GM06990 (cell line): ENCODE results near the gene AK8.

Source experiments
- DNase-seq: peaks from one replicate; pipeline ENCODE4 v3.0.0-alpha.2; 2011; ENCODE audit not compliant: insufficient read length; ENCODE audit errors: extremely low read depth
- H3K27me3 ChIP-seq: replicated peaks from 2 replicates; pipeline ENCODE4 v1.6.0; 2011; ENCODE audit warnings: low read length; ENCODE audit not compliant: control insufficient read depth, insufficient read depth
- H3K36me3 ChIP-seq: 2 replicates; pipeline ENCODE4 v1.5.1; 2011; ENCODE audit warnings: low read length; ENCODE audit not compliant: control insufficient read depth, insufficient read depth
- H3K4me3 ChIP-seq: replicated peaks from 2 replicates; pipeline ENCODE4 v1.5.1; 2011; ENCODE audit warnings: low read depth, mild to moderate bottlenecking, control low read depth, low read length
- CTCF ChIP-seq: IDR thresholded peaks from 2 replicates; pipeline ENCODE4 v1.5.1; 2011; ENCODE audit warnings: low read length, control low read depth, mild to moderate bottlenecking, inconsistent platforms; ENCODE audit not compliant: insufficient read depth, poor library complexity, severe bottlenecking

AK8 gene

GRCh38 chr9:132698989-132699388 is 179.1 kb downstream of the AK8 start:
- TF ChIP-seq CTCF, result no peak
- Histone ChIP-seq H3K36me3 (no peaks in the 10 kb centered on the region), H3K27me3 (no peaks in the 10 kb centered on the region), H3K4me3 (no peak overlapping the region)
- DNase-seq, result no peak

GRCh38 chr9:132697230-132697629 is 180.9 kb downstream of the AK8 start:
- DNase-seq, result no peak
- Histone ChIP-seq H3K36me3 (no peaks in the 10 kb centered on the region), H3K27me3 (no peaks in the 10 kb centered on the region), H3K4me3 (no peak overlapping the region)
- no peak for TF ChIP-seq CTCF

- peaks cover 6% of the 10 kb centered on the region for H3K36me3 ChIP-seq
- no peak for TF ChIP-seq CTCF
- no peak for DNase-seq
- no peaks in the 10 kb centered on the region for H3K27me3 ChIP-seq
- H3K4me3 ChIP-seq, result no peak overlapping the region
Observed at GRCh38 chr9:132694144-132694543, 183.9 kb downstream of the AK8 start.

GRCh38 chr9:132690696-132691095 is 187.4 kb downstream of the AK8 start:
- no peak for TF ChIP-seq CTCF
- Histone ChIP-seq H3K27me3 (no peaks in the 10 kb centered on the region), H3K4me3 (no peak overlapping the region), H3K36me3 (peaks cover 14% of the 10 kb centered on the region)
- DNase-seq, result no peak

- peaks cover 20% of the 10 kb centered on the region for H3K36me3 ChIP-seq
Observed at GRCh38 chr9:132683873-132684272, 194.2 kb downstream of the AK8 start.

More at GRCh38 chr9:132683873-132684272, 194.2 kb downstream of the AK8 start:
- Histone ChIP-seq H3K27me3 (no peaks in the 10 kb centered on the region), H3K4me3 (no peak overlapping the region)
- no peak for TF ChIP-seq CTCF
- DNase-seq, result no peak
